Measurements from ENCODE around the gene IFNL1.
"Not testable (repeated sequence)": the region's sequence is repeated elsewhere in the genome, so short reads cannot be mapped to it uniquely, and the experiment has no call there.

IFNL1 gene

GRCh38 chr19:39332738-39333137, 36.5 kb downstream of the IFNL1 start:
- DNase-seq = not testable (repeated sequence)

GRCh38 chr19:39333507-39333906, 37.3 kb downstream of the IFNL1 start:
- DNase-seq = no peak

- no peak for DNase-seq
These were observed 38.3 kb downstream of the IFNL1 start for GRCh38 chr19:39334444-39334976.

GRCh38 chr19:39335168-39335548, 39.0 kb downstream of the IFNL1 start:
- no peak for DNase-seq

GRCh38 chr19:39336483-39336882, 40.3 kb downstream of the IFNL1 start:
- no peak for DNase-seq

GRCh38 chr19:39339674-39340073, 43.5 kb downstream of the IFNL1 start:
- no peak for DNase-seq

GRCh38 chr19:39340156-39340555, 43.9 kb downstream of the IFNL1 start:
- not testable (repeated sequence) for DNase-seq

GRCh38 chr19:39341129-39341718, 45.0 kb downstream of the IFNL1 start:
- no peak for DNase-seq

- DNase-seq = peak; percentile 99
These were observed 45.8 kb downstream of the IFNL1 start, which contains the start of gene SAMD4B for GRCh38 chr19:39341719-39342604. Gene SAMD4B (plus strand): TSS chr19:39342421. CDS start chr19:39356894, 14,473 bp downstream.

GRCh38 chr19:39342647-39343305, 46.6 kb downstream of the IFNL1 start:
- no peak for DNase-seq

- no peak for DNase-seq
These were observed 49.7 kb downstream of the IFNL1 start for GRCh38 chr19:39345956-39346355.

- no peak for DNase-seq
These were observed 51.3 kb downstream of the IFNL1 start for GRCh38 chr19:39347332-39348164.

All from NCI-H1930 (cell line).